ENCODE data around the gene ZNF618.
A peak's percentile ranks its signal among the peaks of the same experiment; 100 is the strongest.

ZNF618 gene

DNA sequence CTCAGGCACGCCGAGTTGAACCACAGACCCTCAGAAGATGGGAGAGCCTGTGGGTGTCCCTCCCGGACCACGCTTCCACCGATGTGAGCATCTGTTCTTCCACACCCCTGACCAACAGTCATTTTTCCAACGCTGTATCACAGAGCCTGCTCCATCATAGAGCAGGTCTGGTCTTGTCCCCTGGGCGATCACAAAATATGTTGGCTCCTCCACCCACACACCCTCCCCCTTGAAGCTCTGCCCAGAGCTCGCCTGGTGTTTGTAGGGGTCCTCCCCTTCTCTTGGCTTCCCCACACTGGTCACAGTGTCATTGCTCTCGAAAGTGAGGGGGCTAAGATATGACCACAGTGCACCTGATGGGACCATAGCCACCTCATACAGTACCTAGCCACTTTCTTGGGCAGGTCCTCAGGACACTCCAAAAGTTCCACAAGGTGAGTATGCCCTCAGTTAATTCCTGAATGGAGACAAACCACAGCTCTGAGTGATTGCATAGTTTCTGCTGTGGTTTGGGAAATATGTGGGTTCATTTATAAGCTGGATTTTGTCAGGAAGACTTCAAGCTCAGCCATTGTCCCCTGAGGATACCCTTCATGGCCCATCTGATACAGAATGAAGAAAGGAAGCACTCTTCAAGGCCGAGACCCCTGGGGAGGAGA lies 3.5 kb upstream of the ZNF618 start:
- Mint-ChIP-seq H3K4me3 (no peak overlapping the region), H3K9me3 (no peaks in the 10 kb centered on the region), H3K27me3 (peaks cover 65% of the 10 kb centered on the region), H3K27ac (no peak overlapping the region), H3K36me3 (no peaks in the 10 kb centered on the region), H3K4me1 (peaks cover 6% of the 10 kb centered on the region)
- CTCF ChIA-PET = no interaction called here
- no peak for DNase-seq

GRCh38 chr9:113873446-113873845 lies 2.7 kb upstream of the ZNF618 start:
- Mint-ChIP-seq H3K4me1 (peaks cover 6% of the 10 kb centered on the region), H3K4me3 (no peak overlapping the region), H3K9me3 (no peaks in the 10 kb centered on the region), H3K27ac (no peak overlapping the region), H3K36me3 (no peaks in the 10 kb centered on the region), H3K27me3 (peaks cover 67% of the 10 kb centered on the region)
- no peak for DNase-seq
- CTCF ChIA-PET = no interaction called here

GRCh38 chr9:113873926-113874325 lies 2.2 kb upstream of the ZNF618 start:
- Mint-ChIP-seq H3K27ac (no peak overlapping the region), H3K27me3 (peaks cover 70% of the 10 kb centered on the region), H3K4me3 (no peak overlapping the region), H3K9me3 (no peaks in the 10 kb centered on the region), H3K4me1 (peaks cover 6% of the 10 kb centered on the region), H3K36me3 (no peaks in the 10 kb centered on the region)
- DNase-seq = no peak
- CTCF ChIA-PET = no interaction called here

DNA sequence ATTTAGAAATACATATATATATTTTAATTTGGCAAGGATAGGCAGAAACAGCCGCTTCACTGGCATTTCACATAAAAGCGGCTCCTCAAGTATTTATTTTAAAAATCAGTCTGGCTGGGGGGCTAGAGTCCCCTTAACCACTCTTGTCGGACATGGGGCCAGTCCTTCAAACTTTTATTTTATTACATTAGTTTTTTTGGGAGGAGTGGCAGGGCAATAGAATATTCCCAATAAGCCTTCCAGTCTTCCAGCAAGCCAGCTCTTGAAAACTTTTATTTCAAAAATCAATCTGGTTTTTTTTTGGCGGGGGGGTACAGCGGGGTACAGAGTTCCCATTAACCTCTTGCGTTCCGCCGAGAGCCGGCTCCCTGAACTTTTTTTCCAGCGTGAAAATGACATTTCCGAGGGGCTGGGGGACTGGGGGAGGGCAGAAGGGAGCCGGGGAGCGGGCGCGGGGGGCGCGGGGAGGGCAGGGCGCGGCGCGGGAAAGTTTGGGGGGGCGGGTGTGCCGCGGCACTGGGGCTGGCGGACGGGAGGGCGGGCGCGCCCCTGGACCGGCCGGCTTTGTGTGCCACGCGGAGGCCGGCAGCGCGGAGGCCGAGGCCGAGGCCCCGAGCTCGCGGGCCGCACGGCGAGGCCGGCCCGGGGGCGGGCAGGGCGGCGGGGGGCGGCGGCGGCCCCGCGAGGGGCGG lies 504 bp upstream of the ZNF618 start:
- H3K27ac Mint-ChIP-seq = no peak overlapping the region
- peaks cover 6% of the 10 kb centered on the region for H3K4me1 Mint-ChIP-seq
- no peaks in the 10 kb centered on the region for H3K9me3 Mint-ChIP-seq
- H3K36me3 Mint-ChIP-seq = no peaks in the 10 kb centered on the region
- no peak for DNase-seq
- peak overlapping the region; percentile 61 for H3K4me3 Mint-ChIP-seq
- H3K27me3 Mint-ChIP-seq = peaks cover 63% of the 10 kb centered on the region
- CTCF ChIA-PET = no interaction called here

DNA sequence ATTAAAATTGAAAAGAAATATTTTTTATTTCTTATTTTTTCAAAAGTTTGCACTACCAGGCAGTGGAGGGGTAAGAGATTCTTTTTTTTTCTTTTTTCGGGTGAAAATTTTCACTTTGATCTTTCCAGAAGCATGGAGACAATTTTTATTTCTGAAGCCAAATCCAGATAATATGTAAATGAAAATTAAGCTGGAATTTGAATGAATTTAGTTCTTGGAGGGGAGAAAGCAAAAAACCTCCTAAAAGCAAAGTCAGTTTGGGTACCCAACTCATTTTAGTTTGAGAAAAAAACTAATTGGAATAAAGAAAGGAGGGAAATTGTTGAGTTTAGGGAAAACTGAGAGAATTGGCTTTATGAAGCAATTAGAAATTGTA lies 872 bp downstream of the ZNF618 start:
- Mint-ChIP-seq H3K27ac (no peak overlapping the region), H3K9me3 (no peaks in the 10 kb centered on the region), H3K36me3 (no peaks in the 10 kb centered on the region), H3K27me3 (peaks cover 58% of the 10 kb centered on the region), H3K4me1 (peaks cover 6% of the 10 kb centered on the region), H3K4me3 (peak overlapping the region; percentile 79)
- DNase-seq = no peak
- CTCF ChIA-PET = interaction anchor here (0.9 to 1.5 kb wide), 5 partner anchors 9 to 195 kb away, joined by 3 to 4 read pairs (median 3); no protein-coding TSS in a partner anchor

DNA sequence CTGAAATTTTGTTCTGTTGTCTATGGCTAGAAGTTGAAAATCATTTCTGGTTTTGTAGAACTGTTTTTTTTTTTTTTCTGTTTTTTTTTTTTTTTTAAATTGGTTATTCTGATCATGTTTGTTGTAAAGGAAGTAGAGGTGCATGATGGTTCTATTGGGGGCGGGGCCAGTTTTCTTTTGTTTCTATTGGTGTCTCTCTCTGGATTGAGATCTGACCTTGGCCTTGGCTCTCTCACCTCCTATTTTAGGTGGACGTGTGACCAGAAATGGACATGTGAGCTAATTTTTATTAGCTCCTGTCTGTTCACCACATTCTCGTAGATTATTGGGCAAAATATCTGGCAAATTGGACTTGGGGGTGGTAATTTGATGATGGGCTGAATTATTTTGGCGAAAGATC lies 3.2 kb downstream of the ZNF618 start:
- Mint-ChIP-seq H3K4me1 (peaks cover 6% of the 10 kb centered on the region), H3K27me3 (peaks cover 43% of the 10 kb centered on the region), H3K36me3 (no peaks in the 10 kb centered on the region), H3K4me3 (no peak overlapping the region), H3K27ac (no peak overlapping the region), H3K9me3 (no peaks in the 10 kb centered on the region)
- CTCF ChIA-PET = no interaction called here
- DNase-seq = peak; percentile 39

GRCh38 chr9:113879911-113880310 lies 3.8 kb downstream of the ZNF618 start:
- H3K36me3 Mint-ChIP-seq = no peaks in the 10 kb centered on the region
- DNase-seq = no peak
- H3K4me1 Mint-ChIP-seq = peaks cover 9% of the 10 kb centered on the region

GRCh38 chr9:113882181-113882580 lies 6.1 kb downstream of the ZNF618 start:
- no peaks in the 10 kb centered on the region for H3K9me3 Mint-ChIP-seq
- no peaks in the 10 kb centered on the region for H3K36me3 Mint-ChIP-seq
- peaks cover 21% of the 10 kb centered on the region for H3K4me1 Mint-ChIP-seq
- peaks cover 22% of the 10 kb centered on the region for H3K27me3 Mint-ChIP-seq
- no peak overlapping the region for H3K27ac Mint-ChIP-seq
- H3K4me3 Mint-ChIP-seq = no peak overlapping the region
- CTCF ChIA-PET = interaction anchor here (1.0 kb wide), 1 partner anchor 15 kb away, joined by 4 read pairs; no protein-coding TSS in a partner anchor
- no peak for DNase-seq

More at GRCh38 chr9:113879911-113880310, 3.8 kb downstream of the ZNF618 start:
- no peak overlapping the region for H3K27ac Mint-ChIP-seq
- CTCF ChIA-PET = no interaction called here
- no peaks in the 10 kb centered on the region for H3K9me3 Mint-ChIP-seq
- H3K27me3 Mint-ChIP-seq = peaks cover 38% of the 10 kb centered on the region
- no peak overlapping the region for H3K4me3 Mint-ChIP-seq

DNA sequence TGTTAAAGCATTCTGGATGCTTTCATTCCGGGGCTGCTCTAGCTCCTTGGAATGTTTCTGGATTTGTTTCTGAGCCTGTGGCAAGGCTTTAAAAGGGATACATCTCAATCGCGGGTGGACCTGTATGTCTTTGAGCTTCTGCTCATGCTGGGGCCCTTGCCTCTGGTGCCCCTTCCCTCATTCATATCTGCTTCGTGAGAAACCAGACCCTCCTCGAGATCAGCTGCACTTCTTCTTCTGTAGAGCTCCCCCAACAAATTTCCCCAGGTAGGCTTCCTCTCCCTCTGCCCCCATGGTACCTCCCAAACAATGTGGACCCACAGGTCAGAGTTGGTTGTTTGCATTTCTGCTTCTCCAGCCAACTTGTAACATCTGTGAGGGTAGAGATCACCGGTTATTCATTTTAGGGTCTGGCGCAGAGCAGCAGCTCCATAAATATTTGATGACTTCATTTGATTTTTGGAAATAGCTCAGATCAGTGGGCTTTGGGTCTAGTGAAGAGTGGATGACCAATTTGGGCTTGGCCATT lies 6.6 kb downstream of the ZNF618 start:
- Mint-ChIP-seq H3K36me3 (no peaks in the 10 kb centered on the region), H3K4me1 (peaks cover 22% of the 10 kb centered on the region), H3K4me3 (no peak overlapping the region), H3K27ac (no peak overlapping the region), H3K9me3 (no peaks in the 10 kb centered on the region), H3K27me3 (peaks cover 17% of the 10 kb centered on the region)
- no peak for DNase-seq
- CTCF ChIA-PET = interaction anchor here (1.0 kb wide), 1 partner anchor 15 kb away, joined by 4 read pairs; no protein-coding TSS in a partner anchor

GRCh38 chr9:113885183-113886025 lies 9.3 kb downstream of the ZNF618 start:
- Mint-ChIP-seq H3K4me1 (peaks cover 22% of the 10 kb centered on the region), H3K27ac (no peak overlapping the region), H3K4me3 (peak overlapping the region; percentile 60)

DNA sequence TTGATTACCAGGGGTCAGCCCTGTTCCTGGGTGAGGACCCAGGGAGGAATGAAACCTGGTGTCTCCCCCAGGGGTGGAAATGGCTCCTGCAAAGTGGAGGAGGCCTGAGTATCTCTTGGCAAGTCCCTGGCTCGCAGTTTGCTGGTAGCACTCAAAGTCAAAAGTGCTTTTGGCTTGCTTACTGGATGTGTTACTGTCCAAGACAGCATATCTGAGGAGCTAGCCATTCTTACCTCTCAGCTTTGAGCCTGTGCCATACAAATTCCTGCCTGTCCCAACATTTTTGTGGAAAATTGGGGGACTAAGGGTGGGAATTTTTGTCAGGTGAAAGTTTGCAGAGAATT lies 9.9 kb downstream of the ZNF618 start:
- no peaks in the 10 kb centered on the region for H3K36me3 Mint-ChIP-seq
- CTCF ChIA-PET = interaction anchor here (0.6 kb wide), 1 partner anchor 9 kb away, joined by 3 read pairs; no protein-coding TSS in a partner anchor
- peaks cover 22% of the 10 kb centered on the region for H3K4me1 Mint-ChIP-seq
- no peak overlapping the region for H3K27ac Mint-ChIP-seq
- no peaks in the 10 kb centered on the region for H3K9me3 Mint-ChIP-seq
- H3K27me3 Mint-ChIP-seq = peaks cover 13% of the 10 kb centered on the region
- DNase-seq = no peak
- peak overlapping the region; percentile 60 for H3K4me3 Mint-ChIP-seq

More at GRCh38 chr9:113885183-113886025, 9.3 kb downstream of the ZNF618 start:
- no peaks in the 10 kb centered on the region for H3K9me3 Mint-ChIP-seq
- no peaks in the 10 kb centered on the region for H3K36me3 Mint-ChIP-seq
- CTCF ChIA-PET = no interaction called here
- peaks cover 13% of the 10 kb centered on the region for H3K27me3 Mint-ChIP-seq
- no peak for DNase-seq

DNA sequence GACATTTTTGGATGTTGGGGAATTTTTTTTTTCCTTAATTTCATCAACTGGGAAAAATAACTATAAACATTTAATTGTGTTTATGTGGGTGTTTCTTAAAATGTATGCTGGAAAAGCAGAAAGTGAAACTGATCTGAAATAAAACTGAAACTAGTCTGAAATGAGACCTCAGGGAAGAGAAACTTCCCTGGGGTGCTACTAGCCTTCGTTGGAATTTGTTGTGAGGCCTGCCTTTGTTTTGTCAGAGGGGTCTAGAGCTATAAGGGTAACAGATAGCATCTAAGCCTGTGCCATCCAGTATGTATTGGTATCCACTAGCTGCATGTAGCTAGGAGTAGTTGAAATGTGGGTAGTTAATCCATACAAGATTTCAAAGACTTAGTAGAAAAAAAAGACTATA lies 10.4 kb downstream of the ZNF618 start:
- CTCF ChIA-PET = interaction anchor here (0.6 kb wide), 1 partner anchor 9 kb away, joined by 3 read pairs; no protein-coding TSS in a partner anchor
- no peak for DNase-seq

GRCh38 chr9:113886933-113887332 lies 10.8 kb downstream of the ZNF618 start:
- no peak for DNase-seq
- no peaks in the 10 kb centered on the region for H3K9me3 Mint-ChIP-seq
- H3K4me1 Mint-ChIP-seq = peaks cover 22% of the 10 kb centered on the region
- peaks cover 10% of the 10 kb centered on the region for H3K27me3 Mint-ChIP-seq
- H3K4me3 Mint-ChIP-seq = no peak overlapping the region
- no peaks in the 10 kb centered on the region for H3K36me3 Mint-ChIP-seq
- CTCF ChIA-PET = no interaction called here
- H3K27ac Mint-ChIP-seq = no peak overlapping the region

More for the DNA sequence above, 10.4 kb downstream of the ZNF618 start:
- Mint-ChIP-seq H3K4me3 (peak overlapping the region; percentile 60), H3K9me3 (no peaks in the 10 kb centered on the region), H3K27me3 (peaks cover 13% of the 10 kb centered on the region), H3K36me3 (no peaks in the 10 kb centered on the region), H3K4me1 (peaks cover 22% of the 10 kb centered on the region), H3K27ac (peak overlapping the region; percentile 62)

- Mint-ChIP-seq H3K4me3 (no peak overlapping the region), H3K27me3 (peaks cover 5% of the 10 kb centered on the region), H3K36me3 (no peaks in the 10 kb centered on the region), H3K9me3 (no peaks in the 10 kb centered on the region), H3K27ac (no peak overlapping the region), H3K4me1 (peaks cover 22% of the 10 kb centered on the region)
- CTCF ChIA-PET = no interaction called here
- DNase-seq = no peak
Measured at GRCh38 chr9:113887436-113887835, 11.3 kb downstream of the ZNF618 start.

Data from activated naive CD4-positive, alpha-beta T cell treated with anti-CD3 and anti-CD28 coated beads, Interleukin-2, amount 10 ng/mL, durations not matched to agents 7 days and 5 days (primary cell).